ENCODE data around the gene EFNB2.
A peak's percentile ranks its signal among the peaks of the same experiment; 100 is the strongest.

The EFNB2 gene, protein sequence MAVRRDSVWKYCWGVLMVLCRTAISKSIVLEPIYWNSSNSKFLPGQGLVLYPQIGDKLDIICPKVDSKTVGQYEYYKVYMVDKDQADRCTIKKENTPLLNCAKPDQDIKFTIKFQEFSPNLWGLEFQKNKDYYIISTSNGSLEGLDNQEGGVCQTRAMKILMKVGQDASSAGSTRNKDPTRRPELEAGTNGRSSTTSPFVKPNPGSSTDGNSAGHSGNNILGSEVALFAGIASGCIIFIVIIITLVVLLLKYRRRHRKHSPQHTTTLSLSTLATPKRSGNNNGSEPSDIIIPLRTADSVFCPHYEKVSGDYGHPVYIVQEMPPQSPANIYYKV

DNA sequence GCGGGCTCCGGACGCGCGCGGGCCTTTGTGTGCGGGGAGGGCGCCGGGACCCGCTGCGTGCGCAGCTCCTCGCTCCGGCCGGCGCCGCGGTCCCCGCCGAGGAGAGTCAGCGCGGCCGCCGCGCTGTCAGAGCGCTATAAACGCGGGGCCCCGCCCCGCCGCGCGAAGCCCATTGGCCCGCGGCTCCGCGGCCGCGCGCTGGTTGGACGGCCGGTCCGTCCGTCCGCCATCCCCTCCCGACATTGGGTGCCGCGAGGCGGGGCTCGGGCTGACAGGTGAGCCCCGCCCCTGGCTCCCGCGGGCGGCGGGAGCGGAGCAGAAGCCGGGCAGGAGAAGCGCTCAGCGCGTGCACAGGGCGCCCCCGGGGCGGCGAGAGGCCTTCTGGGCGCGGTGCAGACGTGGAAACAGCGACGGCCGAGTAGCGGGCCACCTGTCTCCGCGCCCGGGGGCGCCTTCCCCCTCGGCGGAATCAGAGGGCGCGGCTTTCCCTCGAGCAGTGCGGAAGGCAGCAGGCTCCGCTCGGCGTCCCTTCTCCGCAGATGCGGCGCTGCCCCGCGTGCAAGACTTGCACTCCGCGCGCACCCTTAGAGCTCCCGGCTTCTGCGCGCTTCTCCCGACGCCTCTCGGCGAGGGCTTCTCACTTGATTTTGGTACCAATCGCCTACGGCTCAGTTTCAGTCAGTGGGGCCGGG lies at the start of gene EFNB2:
Gene EFNB2, minus strand, starts transcription at position 111 of the 692 bp plus-strand sequence. CDS start 698 bp downstream, outside the sequence.
- DNase-seq (ENCODE audit: low spot score) = peak; percentile 99

DNA sequence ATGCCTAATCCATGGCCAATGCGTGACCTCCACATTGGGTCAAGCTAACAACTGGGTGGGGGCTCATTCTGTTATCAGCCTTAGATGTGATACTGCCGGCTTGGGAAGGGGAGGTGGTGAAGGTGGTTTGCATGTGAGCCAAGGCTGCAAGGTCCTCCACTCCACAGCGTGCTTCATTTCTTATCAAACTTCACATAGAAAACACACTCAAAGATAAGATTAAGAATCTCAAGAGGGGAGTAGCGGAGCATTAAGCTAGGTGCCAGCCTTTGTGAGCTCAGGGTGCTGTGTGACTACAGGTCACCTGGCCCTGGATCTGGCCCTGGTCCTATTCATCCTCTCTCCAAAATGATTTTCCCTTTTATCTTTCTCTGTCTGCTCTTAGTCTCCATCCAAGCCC lies 45.8 kb upstream of the EFNB2 start:
- DNase-seq (ENCODE audit: low spot score) = no peak

DNA sequence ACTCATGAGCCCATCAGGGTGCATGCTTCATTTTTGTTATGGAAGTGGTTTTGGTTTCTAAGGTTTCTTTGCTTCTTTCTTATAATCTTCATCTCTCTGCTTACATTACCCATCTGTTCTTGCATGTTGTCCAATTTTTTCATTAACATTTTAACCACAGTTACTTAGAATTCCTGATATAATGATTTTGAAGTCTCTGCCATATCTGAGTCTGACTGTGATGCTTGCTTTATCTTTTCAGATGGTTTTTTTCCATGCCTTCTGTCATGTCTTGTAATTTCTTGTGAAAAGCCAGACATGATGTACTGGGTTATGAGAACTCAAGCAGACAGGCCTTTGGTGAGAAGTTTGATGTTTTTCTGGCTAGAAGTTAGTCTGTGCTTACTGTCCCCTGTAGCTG lies 40.4 kb upstream of the EFNB2 start:
- no peak for DNase-seq (ENCODE audit: low spot score)

DNA sequence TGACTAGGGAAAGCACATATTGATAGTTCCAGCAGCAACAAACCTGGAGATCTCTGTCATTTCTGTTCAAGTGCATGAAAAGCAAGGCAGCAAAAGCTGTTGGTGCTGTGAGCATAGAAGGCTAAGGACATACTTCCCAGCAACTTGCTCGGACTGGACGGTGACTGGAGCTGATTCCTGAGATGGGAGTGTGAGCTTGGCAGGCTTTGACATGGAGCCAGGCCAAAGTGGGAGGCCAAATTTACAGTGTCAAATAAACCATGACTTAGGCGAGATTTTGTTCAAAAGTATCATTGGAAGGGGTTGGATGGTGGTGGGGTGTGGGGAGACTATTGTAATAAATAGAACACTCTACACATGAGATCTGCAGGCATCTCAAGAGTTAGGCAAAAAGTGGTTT lies 38.4 kb upstream of the EFNB2 start:
- no peak for DNase-seq (ENCODE audit: low spot score)

DNA sequence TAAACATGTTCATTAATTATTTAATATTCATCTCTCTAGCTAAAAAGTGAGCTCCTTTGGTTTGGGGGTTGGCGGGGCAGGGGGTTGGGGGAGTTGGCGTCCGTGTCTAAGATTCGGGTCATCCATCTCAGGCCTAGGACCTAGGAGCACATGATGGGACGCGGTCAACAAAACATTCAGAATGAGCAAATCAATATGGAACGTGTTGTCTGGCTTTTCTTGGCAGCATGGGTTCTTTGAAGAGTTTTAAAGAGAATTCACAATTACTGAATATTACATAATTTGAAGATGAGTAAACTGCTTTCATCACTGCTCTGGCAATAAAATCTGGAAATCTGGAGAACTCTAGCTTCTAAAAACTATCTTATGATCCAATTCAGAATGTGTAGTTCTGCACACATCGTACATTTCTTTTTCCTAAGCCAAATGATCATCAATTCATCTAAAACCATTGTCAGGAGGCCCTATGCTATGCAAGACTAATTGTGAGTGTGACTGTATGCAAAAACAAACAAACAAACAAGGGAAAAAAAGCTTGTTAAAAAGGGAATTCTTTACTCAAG lies 37.9 kb upstream of the EFNB2 start:
- DNase-seq (ENCODE audit: low spot score) = no peak

DNA sequence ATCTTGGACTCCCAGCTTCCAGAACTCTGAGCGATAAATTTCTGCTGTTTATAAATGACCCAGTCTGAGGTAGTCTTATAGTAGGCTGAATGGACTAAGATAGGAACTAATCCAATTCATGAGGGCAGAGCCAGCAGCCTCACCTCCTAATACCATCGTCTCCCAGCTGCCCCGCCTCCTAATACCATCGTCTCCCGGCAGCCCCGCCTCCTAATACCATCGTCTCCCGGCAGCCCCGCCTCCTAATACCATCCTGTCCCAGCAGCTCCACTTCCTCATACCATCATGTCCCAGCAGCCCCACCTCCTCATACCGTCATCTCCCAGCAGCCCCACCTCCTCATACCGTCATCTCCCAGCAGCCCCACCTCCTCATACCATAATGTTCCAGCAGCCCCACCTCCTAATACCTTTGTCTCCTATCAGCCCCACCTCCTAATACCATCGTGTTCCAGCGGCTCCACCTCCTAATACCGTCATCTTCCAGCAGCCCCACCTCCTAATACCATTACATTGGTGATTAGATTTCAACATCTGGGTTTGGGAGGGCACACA lies 34.9 kb upstream of the EFNB2 start:
- peak; percentile 22 for DNase-seq (ENCODE audit: low spot score)

DNA sequence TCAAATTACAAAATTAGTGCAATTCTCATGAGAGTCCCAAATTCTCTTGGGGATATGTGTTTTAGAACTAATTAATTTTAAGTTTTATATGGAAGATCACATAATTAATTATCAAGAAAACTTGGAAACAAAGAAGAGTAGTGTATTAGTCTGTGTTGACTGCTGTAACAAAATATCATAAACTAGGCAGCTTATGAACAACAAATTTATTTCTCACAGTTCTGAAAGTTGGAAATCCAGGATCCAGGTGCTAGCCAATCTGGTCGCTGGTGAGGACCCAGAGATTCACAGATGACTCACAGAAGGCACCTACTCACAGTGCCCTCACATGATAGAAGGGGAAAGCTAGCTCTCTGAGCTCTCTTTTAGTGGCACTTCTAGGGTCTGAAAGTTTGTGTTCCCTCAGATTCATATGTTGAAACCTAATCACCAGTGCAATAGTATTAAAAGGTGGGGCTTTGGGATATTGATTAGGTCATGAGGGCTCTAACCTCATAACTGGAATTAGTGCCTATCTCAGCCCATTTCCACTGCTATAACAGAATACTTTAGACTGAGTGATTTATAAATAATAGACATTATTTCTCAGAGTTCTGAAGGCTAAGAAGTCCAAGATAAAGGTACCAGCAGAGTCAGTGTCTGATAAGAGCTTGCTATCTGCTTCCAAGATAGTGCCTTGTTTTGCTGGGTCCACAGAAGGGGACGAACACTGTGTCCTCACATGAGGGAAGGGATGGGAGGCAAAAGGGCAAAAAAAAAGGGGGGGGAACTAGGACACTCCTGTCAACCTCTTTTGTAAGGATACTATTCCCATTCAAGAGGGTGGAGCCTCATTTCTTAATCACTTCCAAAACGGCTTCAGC lies 34.0 kb upstream of the EFNB2 start:
- DNase-seq (ENCODE audit: low spot score) = no peak

DNA sequence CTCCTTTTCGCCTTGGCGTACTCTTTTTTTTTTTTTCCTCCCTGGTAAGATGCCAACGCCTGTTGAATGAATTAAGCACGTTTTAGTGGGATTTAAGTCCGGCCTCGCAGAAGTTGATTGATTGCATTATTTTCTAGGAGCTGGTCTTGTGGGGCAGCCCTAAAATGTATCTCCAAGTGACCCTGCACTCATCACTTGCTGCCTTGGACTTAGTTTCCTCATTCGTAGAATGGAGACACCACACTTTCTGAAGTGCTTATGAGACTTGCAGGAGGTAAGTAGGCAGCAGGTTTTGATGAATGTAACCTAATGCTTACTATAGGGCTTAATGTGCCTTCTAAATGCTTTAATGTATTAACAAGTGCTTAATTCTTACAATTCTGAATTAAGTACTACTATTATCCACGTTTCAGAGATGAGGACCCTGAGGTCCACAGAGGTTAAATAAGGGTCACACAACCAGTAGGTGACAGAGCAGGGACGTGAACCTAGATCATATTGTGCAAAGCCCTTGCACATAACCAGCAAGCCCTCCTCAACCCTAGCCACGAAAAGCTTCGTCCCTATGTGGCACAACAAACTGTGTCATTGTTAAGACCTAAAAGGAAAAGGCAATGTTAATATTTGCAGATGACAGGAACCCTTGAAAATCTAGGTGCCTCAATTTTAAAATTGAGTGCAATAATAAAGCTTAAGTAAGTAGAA lies 33.0 kb upstream of the EFNB2 start:
- no peak for DNase-seq (ENCODE audit: low spot score)

DNA sequence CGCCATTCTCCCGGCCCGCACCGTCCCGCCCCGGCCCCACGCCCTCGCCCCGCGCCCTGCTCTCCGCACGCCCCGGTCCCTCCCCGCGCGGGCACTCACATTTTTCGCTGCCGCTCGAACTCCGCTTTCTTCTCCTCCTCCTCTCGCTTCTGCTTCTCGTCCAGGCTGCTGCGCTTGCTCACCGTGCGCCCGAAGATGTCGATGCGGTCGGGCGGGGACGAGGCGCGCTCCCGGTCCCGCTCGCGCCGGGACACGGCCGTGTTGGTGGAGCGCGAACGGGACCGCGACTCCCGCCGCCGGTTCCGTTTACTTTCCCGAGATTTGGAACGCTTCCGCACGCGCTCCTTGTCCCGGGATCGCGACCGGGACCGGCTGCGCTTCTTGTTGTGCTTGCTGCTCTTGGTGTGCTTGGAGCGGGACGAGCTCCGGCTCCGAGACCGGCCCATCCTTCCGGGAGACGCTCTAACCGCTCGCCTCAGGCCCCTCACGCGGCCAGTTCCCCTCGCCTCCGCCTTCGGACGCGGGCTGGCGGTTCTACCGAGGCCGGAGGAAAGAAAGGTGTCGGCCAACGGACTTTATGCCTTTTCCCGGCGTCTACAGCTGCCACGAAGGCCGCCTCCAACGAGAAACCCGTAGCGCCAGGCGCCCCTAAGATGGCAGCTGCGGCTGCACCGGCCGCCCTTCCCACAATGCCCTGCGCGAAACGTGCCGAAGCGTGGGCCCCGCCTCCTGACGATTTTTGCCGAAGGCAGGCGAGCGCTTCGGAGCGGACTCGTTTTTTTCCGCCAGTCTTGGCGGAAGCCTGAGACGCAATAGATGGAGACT lies 32.2 kb upstream of the EFNB2 start, which contains the start of gene ARGLU1:
Gene ARGLU1, minus strand, starts transcription at position 664 of the 825 bp plus-strand sequence. Its CDS starts 218 bp downstream, at position 446.
- peak; percentile 93 for DNase-seq (ENCODE audit: low spot score)

DNA sequence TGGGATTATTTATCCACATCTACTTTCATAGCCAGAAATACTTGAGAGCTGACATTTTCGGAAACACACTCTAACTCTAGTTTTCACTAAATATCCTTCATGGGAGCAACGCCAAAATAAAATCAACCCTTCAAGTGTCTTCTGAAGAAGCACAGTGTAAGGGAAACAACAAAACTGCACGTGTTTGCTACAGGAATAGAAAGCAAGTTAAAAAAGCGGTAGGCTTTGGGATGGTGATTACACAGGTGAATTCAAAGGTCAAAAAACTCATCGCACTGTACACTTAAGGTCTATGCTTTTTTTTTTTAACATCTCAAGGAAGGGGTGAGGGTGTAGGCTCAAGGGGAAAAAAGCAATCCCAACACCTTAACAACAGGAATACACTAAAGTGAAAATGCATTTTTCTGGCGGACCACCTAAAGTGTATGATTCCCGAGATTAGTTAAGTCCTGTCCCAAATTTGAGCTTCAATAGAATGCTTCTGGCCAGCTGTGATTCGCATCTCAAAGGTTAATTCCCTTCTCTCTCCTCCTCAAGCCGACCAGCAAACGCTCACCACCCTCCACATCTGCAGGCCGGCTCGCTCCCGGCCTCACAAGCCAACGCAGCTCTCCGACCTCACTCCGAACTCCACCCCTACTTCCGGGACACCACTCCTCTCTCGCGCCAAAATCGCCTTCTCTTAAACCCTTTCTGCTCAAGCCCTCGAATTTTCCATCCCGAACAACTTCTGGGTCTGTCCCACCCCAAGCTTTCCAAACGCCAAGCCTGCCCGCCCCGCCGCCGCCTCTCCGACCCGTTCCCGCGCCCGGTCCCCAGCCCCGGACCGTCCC lies 31.4 kb upstream of the EFNB2 start:
- peak; percentile 56 for DNase-seq (ENCODE audit: low spot score)

DNA sequence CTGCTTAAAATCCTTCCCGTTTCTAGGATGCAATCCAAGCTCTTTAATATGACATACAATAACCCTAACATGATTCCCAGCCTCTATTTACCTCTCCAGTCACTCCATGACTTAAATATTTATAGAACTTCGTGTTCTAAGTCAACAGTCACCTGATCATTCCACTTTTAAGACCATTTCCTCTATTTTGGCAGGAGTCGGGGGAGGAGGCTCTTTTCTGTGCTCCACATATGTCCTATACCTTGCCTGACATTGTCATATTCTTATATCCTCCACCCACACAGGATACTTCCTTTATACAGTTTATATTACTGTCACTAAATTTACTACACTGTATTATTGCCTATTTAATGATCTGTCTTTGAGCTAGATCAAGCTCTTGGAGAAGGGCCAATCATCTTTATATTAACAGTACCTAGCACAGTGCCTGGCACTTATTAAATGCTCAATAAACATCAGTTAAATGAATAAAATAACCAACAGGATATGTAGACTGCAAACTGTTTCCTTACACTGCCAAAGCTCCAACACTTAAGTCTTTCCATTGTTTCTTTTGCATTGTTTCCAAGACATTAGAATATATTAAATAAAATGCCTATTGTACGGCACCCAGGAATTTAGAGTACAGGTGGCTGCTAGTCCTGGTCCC lies 29.8 kb upstream of the EFNB2 start:
- DNase-seq (ENCODE audit: low spot score) = peak; percentile 12

DNA sequence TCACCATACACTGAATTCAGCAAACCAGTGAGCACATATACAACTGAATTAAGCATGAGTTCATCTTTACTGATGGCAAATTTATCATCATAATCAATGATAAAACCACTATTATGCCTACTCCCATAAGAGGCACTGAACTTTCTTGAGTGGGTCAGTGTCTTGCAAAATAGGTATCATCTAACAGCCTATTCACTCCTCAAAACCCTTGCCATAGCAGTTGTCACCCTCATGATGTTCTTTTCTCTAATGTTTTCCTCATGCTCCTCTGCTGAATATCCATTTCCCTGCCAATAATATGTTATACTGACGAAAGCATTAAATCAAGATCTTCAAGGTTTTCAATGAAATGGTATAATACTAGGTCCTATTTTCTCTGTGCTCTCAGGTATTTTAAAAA lies 26.8 kb upstream of the EFNB2 start:
- DNase-seq (ENCODE audit: low spot score) = no peak

DNA sequence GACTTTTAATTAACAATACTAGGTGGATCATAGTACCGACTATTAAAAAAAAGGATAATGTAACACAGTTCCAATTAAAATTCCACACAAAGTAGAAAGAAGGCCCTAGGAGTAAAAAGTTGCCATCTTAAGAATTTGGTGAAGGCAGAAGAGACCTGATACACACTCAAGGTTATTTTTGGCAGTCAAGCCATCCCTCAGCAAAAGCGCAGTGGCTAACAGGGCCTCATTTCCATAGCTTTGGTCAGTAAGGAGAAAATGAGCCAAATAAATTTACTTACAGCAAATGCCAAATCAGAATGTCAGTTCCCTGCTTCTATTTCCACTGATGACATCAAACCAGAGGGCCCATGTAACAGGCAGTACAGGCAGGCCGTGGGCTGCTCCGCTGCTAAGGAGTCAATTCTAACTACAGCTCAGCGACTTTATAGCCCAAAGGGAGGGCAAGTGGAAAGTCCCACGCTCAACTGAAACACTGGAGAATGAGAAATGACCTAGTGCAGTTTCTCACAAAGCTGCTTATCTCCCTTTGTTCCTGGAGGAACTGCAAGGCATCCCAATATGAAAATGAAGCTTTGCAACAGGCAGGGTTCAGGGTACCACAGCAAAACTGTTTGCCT lies 26.2 kb upstream of the EFNB2 start:
- peak; percentile 7 for DNase-seq (ENCODE audit: low spot score)

DNA sequence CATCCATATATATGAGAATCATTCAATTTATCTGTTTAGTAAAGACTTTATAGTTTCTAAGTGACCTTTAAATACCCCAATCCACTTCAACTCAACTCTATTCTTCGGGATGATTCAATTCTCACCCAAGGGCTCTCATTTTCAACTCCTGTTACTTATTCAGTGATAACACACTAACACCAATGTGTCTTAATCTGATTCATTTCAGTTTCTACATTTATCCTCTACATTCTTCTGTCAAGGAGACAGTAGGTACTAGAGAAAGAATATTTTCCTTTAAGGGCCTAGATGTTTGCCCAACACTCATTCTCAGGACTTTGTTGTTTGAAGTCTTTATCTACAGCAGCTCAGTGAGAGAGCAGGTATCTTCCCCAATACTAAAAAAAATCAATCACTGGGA lies 25.4 kb upstream of the EFNB2 start:
- DNase-seq (ENCODE audit: low spot score) = no peak

DNA sequence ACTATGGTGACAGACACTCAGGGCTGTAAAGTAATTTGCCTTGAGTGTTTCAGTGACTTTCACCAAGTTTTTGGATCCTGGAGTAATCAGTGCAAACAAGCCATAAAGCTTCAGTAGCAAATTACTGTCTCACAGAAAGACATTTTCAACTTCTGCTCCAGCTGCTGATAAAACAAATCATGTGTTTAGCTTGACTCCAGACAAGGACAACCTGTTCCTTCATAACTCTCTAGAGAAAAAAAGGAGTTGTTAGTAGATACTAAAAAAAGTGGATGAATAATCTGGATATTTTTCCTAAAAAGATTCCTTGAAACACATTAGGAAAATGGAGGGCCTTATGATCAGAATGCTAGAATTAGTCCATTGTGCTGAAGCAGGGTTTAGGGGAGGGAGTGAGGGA lies 23.1 kb upstream of the EFNB2 start:
- DNase-seq (ENCODE audit: low spot score) = no peak

DNA sequence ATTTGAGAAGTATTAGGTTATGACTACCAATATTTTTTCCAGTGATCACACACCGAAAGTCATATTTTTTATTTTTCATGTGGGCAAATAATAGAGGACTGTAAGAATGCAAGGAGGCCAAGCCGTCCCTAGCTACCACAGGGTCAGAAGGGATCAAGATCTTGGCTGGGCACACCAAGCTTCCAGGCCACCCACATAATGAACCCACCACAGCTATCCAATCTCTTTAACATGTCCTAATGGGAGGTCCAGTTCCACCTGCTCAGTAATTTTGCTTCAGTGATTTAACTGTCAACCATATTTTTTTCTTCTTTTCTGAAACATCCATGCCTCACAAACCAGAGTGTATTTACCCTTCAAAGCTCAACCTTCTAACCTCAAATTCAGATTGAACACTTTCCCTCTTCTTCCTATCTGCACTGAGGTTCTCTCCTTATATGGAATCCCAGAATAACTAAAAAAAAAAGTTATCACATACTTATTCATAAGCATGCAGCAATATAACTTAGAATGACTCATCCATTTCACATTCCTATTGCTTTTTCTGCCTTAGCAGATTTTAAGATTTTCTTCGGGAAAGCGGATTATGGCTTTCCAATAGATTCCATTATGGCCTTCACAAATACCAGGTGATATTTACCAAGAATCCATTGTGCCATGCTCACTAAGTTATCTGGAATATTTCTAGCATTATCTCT lies 20.3 kb upstream of the EFNB2 start:
- DNase-seq (ENCODE audit: low spot score) = no peak

DNA sequence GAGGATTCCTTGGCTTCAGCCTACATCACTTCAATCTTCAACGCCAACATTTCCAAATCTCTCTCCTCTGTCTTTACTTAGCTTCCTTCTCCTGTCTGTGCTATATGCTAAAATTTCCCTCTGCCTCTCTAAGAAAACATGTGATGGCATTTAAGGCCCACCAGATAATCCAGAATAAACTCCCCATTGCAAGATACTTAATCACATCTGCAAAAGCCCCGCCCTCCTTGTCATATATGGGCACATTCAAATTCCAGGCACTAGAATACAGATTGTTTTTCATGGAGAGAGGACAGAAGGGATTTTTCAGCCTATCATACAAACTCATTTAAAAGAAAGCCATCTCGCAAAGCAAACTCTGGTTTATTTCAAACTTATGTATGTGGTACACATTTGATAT lies 16.3 kb upstream of the EFNB2 start:
- DNase-seq (ENCODE audit: low spot score) = no peak

DNA sequence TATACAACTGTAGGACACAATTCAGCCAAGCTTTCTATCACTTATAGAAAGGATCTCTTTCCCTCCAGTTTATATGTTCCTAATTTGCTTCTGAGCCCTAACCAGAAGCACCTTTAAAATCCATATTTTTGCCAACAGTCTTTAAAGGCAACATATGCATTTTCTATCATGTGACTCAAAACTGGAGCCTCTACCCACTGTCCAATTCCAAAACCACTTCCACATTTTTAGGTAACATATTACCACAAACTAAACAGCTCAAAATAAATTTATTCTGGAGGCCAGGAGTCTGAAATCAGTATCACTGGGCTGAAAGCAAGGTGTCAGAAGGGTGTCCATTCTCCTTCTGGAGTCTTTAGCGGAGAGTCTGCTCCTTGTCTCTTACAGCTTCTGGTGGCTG lies 15.9 kb upstream of the EFNB2 start:
- DNase-seq (ENCODE audit: low spot score) = no peak

Data from germinal center (tissue), 1 donor.